Measurements from ENCODE around the gene WDR31. TPM values are rescaled to one million over a fixed set of nuclear protein-coding genes. Genes with fewer than 3 reads are reported as not detected.
A peak's percentile ranks its signal among the peaks of the same experiment; 100 is the strongest.

WDR31 gene
- polyA plus RNA-seq, 1 donor (not counting 4 experiments of a cell fraction or from before 2014, with no cell fraction given) = 0.94 TPM

DNA sequence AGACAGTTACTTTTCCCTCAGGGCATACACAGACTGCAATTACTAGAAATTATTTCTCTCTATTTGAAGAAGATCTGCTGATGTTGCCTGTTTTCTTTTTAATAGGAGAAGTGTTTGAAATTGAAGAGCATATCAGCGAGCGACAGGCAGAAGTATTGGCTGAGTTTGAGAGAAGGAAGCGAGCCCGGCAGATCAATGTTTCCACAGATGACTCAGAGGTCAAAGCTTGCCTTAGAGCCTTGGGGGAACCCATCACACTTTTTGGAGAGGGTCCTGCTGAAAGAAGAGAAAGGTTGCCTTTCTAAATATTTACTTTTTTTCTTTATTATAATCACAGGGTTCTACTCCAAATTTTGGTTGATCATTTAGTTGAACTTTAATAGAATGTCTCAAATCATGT, 61.2 kb downstream of the WDR31 start:
- no peaks in the 10 kb centered on the region for H3K27me3 ChIP-seq (ENCODE audit: control insufficient read depth, extremely low read depth, insufficient read depth, low read length)

DNA sequence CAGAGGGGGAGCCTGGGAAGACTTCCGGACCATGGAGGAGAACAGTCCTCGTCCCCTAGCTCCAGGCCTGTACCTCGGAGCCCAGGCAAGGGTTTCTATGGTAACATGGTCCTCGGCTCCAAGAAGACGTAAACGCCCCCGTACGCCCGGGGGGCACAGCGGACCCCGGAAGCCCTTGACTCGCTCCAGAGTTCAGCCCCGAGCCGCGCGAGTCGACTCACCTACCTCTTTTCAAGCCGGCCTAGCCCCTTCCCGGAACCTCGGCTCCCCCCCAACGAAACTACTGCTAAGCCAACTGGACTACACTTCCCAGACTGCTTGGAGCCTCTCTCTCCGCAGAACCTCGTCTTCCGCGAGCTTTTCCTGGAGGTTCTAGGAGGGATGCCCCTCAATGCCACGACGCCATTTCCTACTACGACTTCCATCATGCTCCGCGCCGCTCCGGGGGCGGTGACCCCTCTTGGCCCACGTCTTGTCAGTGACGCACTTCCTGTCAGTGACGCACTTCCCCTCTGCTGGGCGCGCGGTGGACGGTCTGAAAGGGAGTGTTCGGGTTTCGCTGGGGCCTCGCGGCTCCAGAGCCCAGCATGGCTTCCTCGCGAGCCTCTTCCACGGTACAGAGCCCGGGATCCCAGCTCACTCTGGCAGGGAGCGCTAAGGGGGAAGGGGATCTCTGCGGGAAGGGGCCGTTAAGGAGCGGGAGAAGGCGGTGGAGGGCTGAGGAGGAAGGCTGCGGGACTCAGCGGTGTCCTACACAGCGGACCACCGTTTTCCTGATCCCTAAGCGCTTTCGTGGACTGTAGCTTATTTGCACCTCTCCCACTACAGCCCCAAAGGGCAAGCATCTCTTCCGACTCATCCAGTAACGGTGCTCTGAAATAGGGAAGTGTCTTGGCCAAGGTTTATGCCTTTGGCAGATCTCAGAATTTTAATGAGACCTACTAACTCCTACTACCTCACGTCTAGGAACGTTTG, 64.6 kb downstream of the WDR31 start, which contains the start of the genes CDC26 and PRPF4:
CDC26 (minus strand) TSS at position 416 of the 975 bp plus-strand sequence. CDS start 3,065 bp downstream, outside the sequence.
PRPF4 (plus strand) TSS at position 502 of the 975 bp plus-strand sequence; CDS start at position 588, 86 bp downstream.
- dilution Hi-C loops (cut with MboI; ENCODE audit: extremely low pct_ligation_motif_present, low sequenced_read_pairs) = no loop called here
- H3K27ac ChIP-seq (ENCODE audit: control insufficient read depth, insufficient read depth, low read length) = peak within 1 kb of the TSS; percentile 97
- H2AFZ ChIP-seq (ENCODE audit: control insufficient read depth, low read length) = peak within 1 kb of the TSS; percentile 93
- DNase-seq (ENCODE audit: low read depth, low spot score) = peak; percentile 88
- no peaks in the 10 kb centered on the region for H3K9me1 ChIP-seq (ENCODE audit: control insufficient read depth, extremely low read depth, insufficient read depth, low read length)
- H3K4me1 ChIP-seq (ENCODE audit: control insufficient read depth, extremely low read depth, insufficient read depth, low read length) = peaks cover 4% of the 10 kb centered on the region
- no peaks in the 10 kb centered on the region for H3K27me3 ChIP-seq (ENCODE audit: control insufficient read depth, extremely low read depth, insufficient read depth, low read length)
- H3K36me3 ChIP-seq (ENCODE audit: control insufficient read depth in 2 of 2, extremely low read depth in 1 of 2, insufficient read depth in 2 of 2, low read length in 2 of 2) = peaks cover 18 to 38% of the 10 kb centered on the region in 2 experiments
- peak within 1 kb of the TSS; percentile 81 for H3K4me2 ChIP-seq (ENCODE audit: control insufficient read depth, extremely low read depth, insufficient read depth, low read depth, low read length)
- no peaks in the 10 kb centered on the region for H3K9me3 ChIP-seq (ENCODE audit: control insufficient read depth, low read depth, low read length)
- TF ChIP-seq, protein P1, sequence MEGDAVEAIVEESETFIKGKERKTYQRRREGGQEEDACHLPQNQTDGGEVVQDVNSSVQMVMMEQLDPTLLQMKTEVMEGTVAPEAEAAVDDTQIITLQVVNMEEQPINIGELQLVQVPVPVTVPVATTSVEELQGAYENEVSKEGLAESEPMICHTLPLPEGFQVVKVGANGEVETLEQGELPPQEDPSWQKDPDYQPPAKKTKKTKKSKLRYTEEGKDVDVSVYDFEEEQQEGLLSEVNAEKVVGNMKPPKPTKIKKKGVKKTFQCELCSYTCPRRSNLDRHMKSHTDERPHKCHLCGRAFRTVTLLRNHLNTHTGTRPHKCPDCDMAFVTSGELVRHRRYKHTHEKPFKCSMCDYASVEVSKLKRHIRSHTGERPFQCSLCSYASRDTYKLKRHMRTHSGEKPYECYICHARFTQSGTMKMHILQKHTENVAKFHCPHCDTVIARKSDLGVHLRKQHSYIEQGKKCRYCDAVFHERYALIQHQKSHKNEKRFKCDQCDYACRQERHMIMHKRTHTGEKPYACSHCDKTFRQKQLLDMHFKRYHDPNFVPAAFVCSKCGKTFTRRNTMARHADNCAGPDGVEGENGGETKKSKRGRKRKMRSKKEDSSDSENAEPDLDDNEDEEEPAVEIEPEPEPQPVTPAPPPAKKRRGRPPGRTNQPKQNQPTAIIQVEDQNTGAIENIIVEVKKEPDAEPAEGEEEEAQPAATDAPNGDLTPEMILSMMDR (optimal IDR thresholded peaks at IDR 0.05 in 1 of 3, IDR thresholded peaks at IDR 0.05 in 1 of 3, conservative IDR thresholded peaks at IDR 0.05 in 1 of 3; ENCODE audit: extremely low read depth in 1 of 3, insufficient read depth in 2 of 3, low read length in 3 of 3) = no peak
- no peak for TF ChIP-seq EZH2 (IDR thresholded peaks at IDR 0.05; ENCODE audit: low read length)
- H3K79me2 ChIP-seq (ENCODE audit: control insufficient read depth, insufficient read depth, low read length) = peaks cover 31% of the 10 kb centered on the region
- no peaks in the 10 kb centered on the region for H4K20me1 ChIP-seq (ENCODE audit: control insufficient read depth, extremely low read depth, insufficient read depth, low read length)
- H3K9ac ChIP-seq (ENCODE audit: control insufficient read depth, extremely low read depth, insufficient read depth, low read length) = peak within 1 kb of the TSS; percentile 97
- peak; percentile 63 for FAIRE-seq
- H3K4me3 ChIP-seq (ENCODE audit: control insufficient read depth in 2 of 3, extremely low read depth in 1 of 3, insufficient read depth in 2 of 3, low read depth in 1 of 3, low read length in 3 of 3) = peak within 1 kb of the TSS; percentile 64 to 99 (median 99)

More for the DNA sequence above, 61.2 kb downstream of the WDR31 start:
- no peaks in the 10 kb centered on the region for H3K9me3 ChIP-seq (ENCODE audit: control insufficient read depth, low read depth, low read length)
- dilution Hi-C loops (cut with MboI; ENCODE audit: extremely low pct_ligation_motif_present, low sequenced_read_pairs) = no loop called here
- H3K9ac ChIP-seq (ENCODE audit: control insufficient read depth, extremely low read depth, insufficient read depth, low read length) = no peak overlapping the region
- TF ChIP-seq, protein P1 (optimal IDR thresholded peaks at IDR 0.05 in 1 of 3, IDR thresholded peaks at IDR 0.05 in 1 of 3, conservative IDR thresholded peaks at IDR 0.05 in 1 of 3; ENCODE audit: extremely low read depth in 1 of 3, insufficient read depth in 2 of 3, low read length in 3 of 3) = no peak
- no peak for TF ChIP-seq EZH2 (IDR thresholded peaks at IDR 0.05; ENCODE audit: low read length)
- peaks cover 29% of the 10 kb centered on the region in 2 experiments for H3K36me3 ChIP-seq (ENCODE audit: control insufficient read depth in 2 of 2, extremely low read depth in 1 of 2, insufficient read depth in 2 of 2, low read length in 2 of 2)
- H3K4me2 ChIP-seq (ENCODE audit: control insufficient read depth, extremely low read depth, insufficient read depth, low read depth, low read length) = no peak overlapping the region
- H3K9me1 ChIP-seq (ENCODE audit: control insufficient read depth, extremely low read depth, insufficient read depth, low read length) = no peaks in the 10 kb centered on the region
- H3K4me3 ChIP-seq (ENCODE audit: control insufficient read depth in 2 of 3, extremely low read depth in 1 of 3, insufficient read depth in 2 of 3, low read depth in 1 of 3, low read length in 3 of 3) = no peak overlapping the region
- H3K27ac ChIP-seq (ENCODE audit: control insufficient read depth, insufficient read depth, low read length) = no peak overlapping the region
- FAIRE-seq = no peak
- H2AFZ ChIP-seq (ENCODE audit: control insufficient read depth, low read length) = no peak overlapping the region
- H4K20me1 ChIP-seq (ENCODE audit: control insufficient read depth, extremely low read depth, insufficient read depth, low read length) = no peaks in the 10 kb centered on the region
- peaks cover 4% of the 10 kb centered on the region for H3K4me1 ChIP-seq (ENCODE audit: control insufficient read depth, extremely low read depth, insufficient read depth, low read length)
- H3K79me2 ChIP-seq (ENCODE audit: control insufficient read depth, insufficient read depth, low read length) = peaks cover 30% of the 10 kb centered on the region
- no peak for DNase-seq (ENCODE audit: low read depth, low spot score)

All from keratinocyte (primary cell).